Choroid plexus epithelial cell (primary cell): Measurements from ENCODE around the gene MN1.

Experiments
- DNase-seq: peaks from one replicate; pipeline ENCODE4 v3.0.0-alpha.2; 2010; ENCODE audit warnings: low read depth
- H3K4me3 ChIP-seq: 2 replicates; pipeline ENCODE4 v1.5.1; 2011; ENCODE audit warnings: low read depth, mild to moderate bottlenecking, control low read depth, low read length, moderate library complexity
- TF ChIP-seq, protein P1 (sequence below): conservative IDR thresholded peaks from 2 replicates; pipeline ENCODE4 v1.5.1; 2011; ENCODE audit warnings: low read depth, mild to moderate bottlenecking, control low read depth, inconsistent platforms, low read length, moderate library complexity

MN1 gene

DNA sequence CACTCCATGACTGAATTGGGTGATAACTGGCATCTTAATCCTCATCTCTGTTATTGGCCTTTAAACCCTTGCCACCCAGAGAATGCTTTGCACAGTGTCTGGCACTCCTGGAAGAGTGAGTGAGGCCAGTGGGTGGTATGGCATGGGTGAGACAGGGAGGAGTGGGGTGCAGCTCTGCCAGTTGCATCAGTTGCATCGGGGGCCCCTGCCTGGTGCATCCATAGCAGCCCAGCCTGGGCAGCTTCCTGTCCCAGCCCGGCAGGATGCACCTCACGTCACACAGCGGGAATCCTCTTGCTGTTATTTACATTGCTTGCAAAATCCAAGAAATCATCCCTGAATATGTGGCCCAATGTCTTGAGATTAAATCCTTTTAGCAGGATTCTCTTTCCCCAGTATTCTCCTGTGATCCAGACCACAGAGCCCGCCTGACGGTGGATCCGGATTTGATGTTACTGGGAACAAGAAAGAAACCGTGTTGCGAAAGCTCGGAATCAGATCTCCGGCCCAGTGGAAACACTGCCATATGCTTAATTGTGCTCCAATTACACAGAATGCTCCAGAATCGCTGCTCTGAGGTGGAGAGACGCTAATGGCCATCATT lies 37.6 kb upstream of the MN1 start:
- no peak overlapping the region for H3K4me3 ChIP-seq
- DNase-seq: no peak
- TF ChIP-seq, protein P1, sequence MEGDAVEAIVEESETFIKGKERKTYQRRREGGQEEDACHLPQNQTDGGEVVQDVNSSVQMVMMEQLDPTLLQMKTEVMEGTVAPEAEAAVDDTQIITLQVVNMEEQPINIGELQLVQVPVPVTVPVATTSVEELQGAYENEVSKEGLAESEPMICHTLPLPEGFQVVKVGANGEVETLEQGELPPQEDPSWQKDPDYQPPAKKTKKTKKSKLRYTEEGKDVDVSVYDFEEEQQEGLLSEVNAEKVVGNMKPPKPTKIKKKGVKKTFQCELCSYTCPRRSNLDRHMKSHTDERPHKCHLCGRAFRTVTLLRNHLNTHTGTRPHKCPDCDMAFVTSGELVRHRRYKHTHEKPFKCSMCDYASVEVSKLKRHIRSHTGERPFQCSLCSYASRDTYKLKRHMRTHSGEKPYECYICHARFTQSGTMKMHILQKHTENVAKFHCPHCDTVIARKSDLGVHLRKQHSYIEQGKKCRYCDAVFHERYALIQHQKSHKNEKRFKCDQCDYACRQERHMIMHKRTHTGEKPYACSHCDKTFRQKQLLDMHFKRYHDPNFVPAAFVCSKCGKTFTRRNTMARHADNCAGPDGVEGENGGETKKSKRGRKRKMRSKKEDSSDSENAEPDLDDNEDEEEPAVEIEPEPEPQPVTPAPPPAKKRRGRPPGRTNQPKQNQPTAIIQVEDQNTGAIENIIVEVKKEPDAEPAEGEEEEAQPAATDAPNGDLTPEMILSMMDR: no peak

DNA sequence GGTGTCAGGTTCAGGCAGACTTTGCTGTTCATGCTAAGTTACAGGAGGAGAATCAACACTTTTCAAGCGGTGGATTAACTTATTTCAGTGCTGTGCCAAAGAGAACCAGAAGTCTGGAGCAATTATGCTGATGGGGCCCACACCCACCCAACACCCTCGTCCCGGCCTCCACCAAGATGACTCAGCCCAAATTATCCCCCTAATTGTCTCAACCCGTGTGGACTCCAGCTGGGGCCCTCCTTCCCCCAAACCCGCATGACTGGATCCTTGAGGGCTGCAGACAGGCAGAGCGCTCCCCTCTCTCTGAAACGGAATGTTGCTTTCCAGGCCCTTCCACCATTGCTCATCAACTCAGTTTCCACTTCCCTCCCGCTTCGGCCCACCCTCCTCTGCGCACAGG lies 34.6 kb upstream of the MN1 start:
- no peak overlapping the region for H3K4me3 ChIP-seq
- TF ChIP-seq, protein P1: no peak
- no peak for DNase-seq

DNA sequence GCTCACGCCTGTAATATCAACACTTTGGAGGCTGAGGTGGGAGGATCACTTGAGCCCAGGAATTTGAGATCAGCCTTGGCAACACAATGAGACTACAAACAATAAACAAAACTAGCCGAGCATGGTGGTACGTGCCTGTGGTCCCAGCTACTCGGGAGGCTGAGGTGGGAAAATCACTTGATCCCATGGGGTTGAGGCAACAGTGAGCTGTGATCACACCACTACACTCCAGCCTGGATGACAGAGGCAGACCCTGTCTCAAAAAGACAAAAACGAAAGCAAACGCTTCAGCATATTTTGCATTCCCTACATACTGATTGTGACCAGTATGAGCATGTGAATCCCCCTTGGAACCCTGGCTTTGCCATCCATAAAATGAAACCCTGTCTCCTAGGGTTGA lies 33.9 kb upstream of the MN1 start:
- peak; percentile 75 for DNase-seq
- H3K4me3 ChIP-seq: no peak overlapping the region
- TF ChIP-seq, protein P1: no peak

DNA sequence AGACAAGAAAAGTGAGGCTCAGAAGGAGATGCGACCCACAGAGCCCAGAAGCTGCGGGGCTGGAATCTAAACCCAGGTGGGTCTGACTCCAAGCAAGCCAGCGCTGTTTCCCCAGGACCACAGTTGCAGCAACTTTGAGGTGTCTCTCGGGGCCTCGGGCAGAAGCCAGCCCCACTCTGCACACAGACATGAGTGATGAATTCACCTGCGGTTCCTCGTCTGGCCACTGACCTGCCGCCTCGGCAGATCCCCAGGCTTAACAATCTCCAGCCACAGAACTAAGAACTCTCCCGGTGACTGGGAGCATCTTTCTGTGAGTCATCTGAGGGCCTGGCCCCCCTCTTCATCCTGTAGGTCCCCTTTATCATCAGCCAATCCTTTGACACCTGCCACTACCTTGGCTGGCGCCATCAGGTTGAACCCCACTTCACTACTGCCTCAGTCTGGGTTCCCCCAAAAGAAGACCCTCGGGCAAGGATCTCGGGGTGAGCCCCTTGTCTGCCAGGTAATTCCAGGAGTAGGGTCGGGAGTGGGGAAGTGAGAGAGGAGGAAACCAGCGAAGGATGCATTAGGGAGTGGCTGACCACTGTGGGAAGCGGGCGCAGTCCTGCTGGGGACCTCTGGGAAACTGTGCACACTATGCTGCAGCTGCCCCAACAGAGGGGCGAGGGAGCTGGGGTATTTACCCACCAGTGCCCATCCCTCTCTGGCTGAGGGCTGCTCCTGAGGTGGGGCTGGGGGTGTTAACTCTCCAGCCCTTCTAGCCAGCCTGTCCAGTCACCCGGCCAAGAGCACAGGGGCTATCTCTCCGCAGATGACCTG lies 33.0 kb upstream of the MN1 start:
- TF ChIP-seq, protein P1: no peak
- no peak for DNase-seq
- no peak overlapping the region for H3K4me3 ChIP-seq

DNA sequence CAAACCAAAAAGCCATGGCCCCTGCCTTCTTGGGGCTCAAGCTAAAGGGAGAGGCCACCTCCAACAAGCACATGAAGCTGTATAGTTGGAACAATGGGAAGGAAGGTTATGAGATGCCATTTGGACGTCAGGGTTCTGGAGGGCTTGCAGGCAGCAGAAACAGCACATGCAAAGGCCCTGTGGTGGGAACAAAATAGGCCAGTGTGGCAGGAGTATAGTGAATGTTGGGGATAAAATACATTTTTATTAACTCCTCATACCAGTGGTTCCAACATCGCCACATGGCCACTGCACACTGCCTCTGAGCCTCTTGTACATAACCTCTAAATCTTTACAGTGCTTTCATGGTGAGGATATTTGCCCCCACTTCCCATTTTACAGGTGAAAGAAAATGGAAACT lies 32.2 kb upstream of the MN1 start:
- DNase-seq: no peak
- TF ChIP-seq, protein P1: no peak
- H3K4me3 ChIP-seq: no peak overlapping the region

DNA sequence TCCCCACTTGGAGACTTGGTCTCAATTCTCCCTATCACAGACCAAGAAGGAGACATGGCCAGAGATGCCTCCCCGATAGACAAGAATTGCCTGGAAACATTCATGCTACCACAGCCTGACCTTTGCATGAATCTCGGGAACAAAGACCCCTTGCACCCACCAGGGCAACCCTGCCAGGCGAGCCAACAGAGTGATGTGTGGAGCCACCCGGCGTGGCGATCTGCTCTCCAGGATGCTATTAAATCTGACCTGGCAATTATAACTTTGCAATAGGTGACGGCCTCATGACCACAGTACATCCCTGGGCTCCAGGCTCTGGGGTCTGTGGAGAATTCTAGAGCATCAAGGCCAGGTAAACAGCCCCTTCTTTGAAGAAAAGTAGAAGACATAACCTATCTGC lies 31.1 kb upstream of the MN1 start:
- TF ChIP-seq, protein P1: no peak
- no peak overlapping the region for H3K4me3 ChIP-seq
- no peak for DNase-seq

DNA sequence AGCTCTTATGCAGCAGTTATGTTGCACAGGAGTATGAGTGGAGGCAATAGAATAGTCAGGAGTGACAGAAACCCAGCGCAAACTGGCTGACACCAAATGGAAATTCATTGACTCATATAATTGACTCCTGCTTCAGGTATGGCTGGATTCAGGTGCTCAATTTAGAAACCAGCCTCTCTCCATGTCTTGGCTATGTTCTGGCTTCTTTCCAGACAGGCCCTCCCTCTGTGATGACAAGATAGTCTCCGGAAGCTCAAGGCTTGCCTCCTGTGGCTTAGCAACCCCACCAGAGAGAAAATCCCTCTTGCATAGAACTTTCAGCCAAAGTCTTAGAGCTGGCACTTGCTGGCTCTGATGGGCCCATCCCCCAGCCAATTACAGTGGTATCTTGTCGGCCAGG lies 28.1 kb upstream of the MN1 start:
- TF ChIP-seq, protein P1: no peak

More for the DNA sequence above, 28.1 kb upstream of the MN1 start:
- no peak overlapping the region for H3K4me3 ChIP-seq
- DNase-seq: peak; percentile 30
